Body of pancreas (tissue), 4 donors: ENCODE data around the gene NQO2. TPM values are rescaled to one million over a fixed set of nuclear protein-coding genes. Genes with fewer than 3 reads are reported as not detected.

ENCODE experiments used
- ATAC-seq: fragments of 150-250 bp; one replicate; pipeline ENCODE4 v1.9.1; 2016
- DNase-seq, 4 donors: peaks; one replicate each; pipeline ENCODE4 v3.0.0-alpha.2; 2019
- H3K27ac ChIP-seq, 4 donors: fragments of 200-600 bp; sonication (generic); 1 replicate in 3 of 4; 2 replicates in 1 of 4; pipeline versions ENCODE4 v1.5.1 to v1.6.1; 2016 to 2019; ENCODE audit warnings: mild to moderate bottlenecking in 1 of 4, mixed read lengths in 1 of 4, moderate library complexity in 1 of 4
- H3K27me3 ChIP-seq, 2 donors: fragments of 200-600 bp; sonication (generic); one replicate each; pipeline ENCODE4 v1.6.0; 2016; ENCODE audit warnings: mild to moderate bottlenecking in 1 of 2
- H3K36me3 ChIP-seq, 2 donors: fragments of 200-600 bp; sonication (generic); replicated peaks in 1 of 2; 2 replicates each; pipeline ENCODE4 v1.5.1; 2016; ENCODE audit warnings: low read depth in 2 of 2; ENCODE audit not compliant: insufficient read depth in 1 of 2
- H3K4me1 ChIP-seq: fragments of 200-600 bp; sonication (generic); one replicate; pipeline ENCODE4 v1.6.0; 2016
- H3K4me3 ChIP-seq, 2 donors: fragments of 200-600 bp; sonication (generic); 1 replicate in 1 of 2; 2 replicates in 1 of 2; pipeline ENCODE4 v1.5.1; 2016 to 2019
- H3K9me3 ChIP-seq, 3 donors: fragments of 200-600 bp; sonication (generic); 1 replicate in 2 of 3; 2 replicates in 1 of 3; pipeline ENCODE4 v1.5.1; 2016
- POLR2A ChIP-seq, 3 donors: fragments of 450-650 bp; IDR thresholded peaks; one replicate each; pipeline ENCODE4 v1.6.1; 2016; ENCODE audit warnings: antibody characterized with exemption in 3 of 3, mild to moderate bottlenecking in 2 of 3
- whole genome bisulfite sequencing, 2 donors: methylation state at CpG; one replicate each; pipeline ENCODE4 v1.1.5; 2017; 5-methylcytosine and 5-hydroxymethylcytosine counted together
- intact Hi-C: fragments of 100-400 bp; cut with DNase I; formaldehyde crosslinking; loops from one replicate; pipeline ENCODE4 v1.15.1; 2023
- total RNA-seq, 2 donors: library from RNA; depleted of rRNA; stranded (reverse); fragments of >200 nt; gene quantifications; one replicate each; pipeline ENCODE4 v1.1.0, GENCODE V29; 2016
- TF ChIP-seq, protein P1 (sequence below), 7 experiments: fragments of 450-650 bp in 4 of 7; fragments of 200-600 bp in 3 of 7; sonication (generic) in 3 of 7; IDR thresholded peaks; one replicate each; pipeline ENCODE4 v1.5.1; 2016 to 2019; ENCODE audit warnings: antibody characterized with exemption in 7 of 7

The NQO2 gene
- total RNA-seq, 2 donors from 2014 or later, result 7.3 to 17.1 TPM

DNA sequence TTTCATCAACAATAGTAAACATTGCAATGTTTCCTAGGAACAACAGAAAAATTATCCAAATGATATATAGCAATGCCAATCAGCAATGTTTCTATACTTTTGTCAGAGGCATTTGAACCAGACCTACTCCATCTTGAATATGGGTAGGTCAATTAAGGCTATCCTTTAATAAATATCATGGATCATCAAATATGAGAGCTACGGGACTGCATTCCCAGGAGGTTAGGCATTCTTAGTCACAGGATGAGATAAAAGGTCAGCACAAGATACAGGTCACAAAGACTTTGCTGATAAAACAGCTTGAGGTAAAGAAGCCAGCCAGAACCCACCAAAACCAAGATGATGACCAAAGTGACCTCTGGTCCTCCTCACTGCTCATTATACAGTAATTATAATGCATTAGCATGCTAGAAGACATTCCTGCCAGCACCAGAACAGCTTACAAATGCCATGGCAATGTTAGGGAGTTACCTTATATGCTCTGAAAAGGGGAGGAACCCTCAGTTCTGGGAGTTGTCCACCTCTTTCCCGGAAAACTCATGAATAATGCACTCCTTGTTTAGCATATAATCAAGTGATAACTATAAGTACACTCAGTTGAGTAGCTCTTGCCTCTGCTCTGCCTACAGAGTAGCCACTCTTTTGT lies 19.8 kb upstream of the NQO2 start:
- intact Hi-C loops, result loop anchor here (5.0 kb wide), 1 partner anchor 33 kb away; no protein-coding TSS in a partner anchor
- no peak overlapping the region for H3K27ac ChIP-seq
- ATAC-seq, result peak; percentile 27
- DNase-seq, result no peak
- H3K4me1 ChIP-seq, result no peaks in the 10 kb centered on the region
- no peaks in the 10 kb centered on the region for H3K9me3 ChIP-seq
- H3K27me3 ChIP-seq, result no peaks in the 10 kb centered on the region
- TF ChIP-seq, protein P1, sequence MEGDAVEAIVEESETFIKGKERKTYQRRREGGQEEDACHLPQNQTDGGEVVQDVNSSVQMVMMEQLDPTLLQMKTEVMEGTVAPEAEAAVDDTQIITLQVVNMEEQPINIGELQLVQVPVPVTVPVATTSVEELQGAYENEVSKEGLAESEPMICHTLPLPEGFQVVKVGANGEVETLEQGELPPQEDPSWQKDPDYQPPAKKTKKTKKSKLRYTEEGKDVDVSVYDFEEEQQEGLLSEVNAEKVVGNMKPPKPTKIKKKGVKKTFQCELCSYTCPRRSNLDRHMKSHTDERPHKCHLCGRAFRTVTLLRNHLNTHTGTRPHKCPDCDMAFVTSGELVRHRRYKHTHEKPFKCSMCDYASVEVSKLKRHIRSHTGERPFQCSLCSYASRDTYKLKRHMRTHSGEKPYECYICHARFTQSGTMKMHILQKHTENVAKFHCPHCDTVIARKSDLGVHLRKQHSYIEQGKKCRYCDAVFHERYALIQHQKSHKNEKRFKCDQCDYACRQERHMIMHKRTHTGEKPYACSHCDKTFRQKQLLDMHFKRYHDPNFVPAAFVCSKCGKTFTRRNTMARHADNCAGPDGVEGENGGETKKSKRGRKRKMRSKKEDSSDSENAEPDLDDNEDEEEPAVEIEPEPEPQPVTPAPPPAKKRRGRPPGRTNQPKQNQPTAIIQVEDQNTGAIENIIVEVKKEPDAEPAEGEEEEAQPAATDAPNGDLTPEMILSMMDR (IDR thresholded peaks at IDR 0.05), result no peak
- TF ChIP-seq POLR2A (IDR thresholded peaks at IDR 0.05), result no peak
- H3K36me3 ChIP-seq, result no peaks in the 10 kb centered on the region
- H3K4me3 ChIP-seq, result no peak overlapping the region
- WGBS, 2 donors, result 35 to 36% methylated on average over 2 of the region's 2 CpGs

DNA sequence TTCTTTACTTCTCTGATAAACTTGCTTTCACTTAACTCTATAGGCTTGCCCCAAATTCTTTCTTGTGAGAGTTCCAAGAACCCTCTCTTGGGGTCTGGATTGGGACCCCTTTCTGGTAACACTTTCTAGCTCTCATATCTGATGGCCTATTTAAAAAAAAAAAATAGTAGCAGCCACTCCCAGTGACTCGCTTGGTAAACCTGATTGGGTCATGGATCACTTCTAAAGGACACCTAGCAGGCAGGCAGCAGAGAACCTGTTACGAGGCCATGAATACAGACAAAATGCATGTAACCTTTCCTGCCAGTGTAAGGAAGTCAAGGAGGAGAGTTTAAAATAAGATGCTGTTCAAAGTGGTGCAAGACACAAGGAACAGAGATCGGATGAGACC lies 19.2 kb upstream of the NQO2 start:
- no peak for DNase-seq
- no peak overlapping the region for H3K4me3 ChIP-seq
- no peaks in the 10 kb centered on the region for H3K9me3 ChIP-seq
- 88% methylated on average over 3 of the region's 3 CpGs for WGBS, 2 donors
- no peaks in the 10 kb centered on the region for H3K36me3 ChIP-seq
- peak; percentile 28 for ATAC-seq
- TF ChIP-seq, protein P1 (IDR thresholded peaks at IDR 0.05), result no peak
- no peak for TF ChIP-seq POLR2A (IDR thresholded peaks at IDR 0.05)
- H3K27me3 ChIP-seq, result no peaks in the 10 kb centered on the region
- no peaks in the 10 kb centered on the region for H3K4me1 ChIP-seq
- intact Hi-C loops, result loop anchor here (5.0 kb wide), 1 partner anchor 33 kb away; no protein-coding TSS in a partner anchor
- H3K27ac ChIP-seq, result peak overlapping the region in 1 of 4 donors; percentile 49

- Histone ChIP-seq H3K27me3 (no peaks in the 10 kb centered on the region), H3K27ac (no peak overlapping the region), H3K9me3 (no peaks in the 10 kb centered on the region), H3K36me3 (no peaks in the 10 kb centered on the region), H3K4me1 (peaks cover 9% of the 10 kb centered on the region), H3K4me3 (no peak overlapping the region)
- WGBS, 2 donors, result 73 to 79% methylated on average over 4 of the region's 4 CpGs
- TF ChIP-seq, protein P1 (IDR thresholded peaks at IDR 0.05), result no peak
- no peak for TF ChIP-seq POLR2A (IDR thresholded peaks at IDR 0.05)
- intact Hi-C loops, result loop anchor here (5.0 kb wide), 1 partner anchor 35 kb away; no protein-coding TSS in a partner anchor
- DNase-seq (no peak), ATAC-seq (no peak)
Observed at GRCh38 chr6:2982426-2983117, 17.1 kb upstream of the NQO2 start.

DNA sequence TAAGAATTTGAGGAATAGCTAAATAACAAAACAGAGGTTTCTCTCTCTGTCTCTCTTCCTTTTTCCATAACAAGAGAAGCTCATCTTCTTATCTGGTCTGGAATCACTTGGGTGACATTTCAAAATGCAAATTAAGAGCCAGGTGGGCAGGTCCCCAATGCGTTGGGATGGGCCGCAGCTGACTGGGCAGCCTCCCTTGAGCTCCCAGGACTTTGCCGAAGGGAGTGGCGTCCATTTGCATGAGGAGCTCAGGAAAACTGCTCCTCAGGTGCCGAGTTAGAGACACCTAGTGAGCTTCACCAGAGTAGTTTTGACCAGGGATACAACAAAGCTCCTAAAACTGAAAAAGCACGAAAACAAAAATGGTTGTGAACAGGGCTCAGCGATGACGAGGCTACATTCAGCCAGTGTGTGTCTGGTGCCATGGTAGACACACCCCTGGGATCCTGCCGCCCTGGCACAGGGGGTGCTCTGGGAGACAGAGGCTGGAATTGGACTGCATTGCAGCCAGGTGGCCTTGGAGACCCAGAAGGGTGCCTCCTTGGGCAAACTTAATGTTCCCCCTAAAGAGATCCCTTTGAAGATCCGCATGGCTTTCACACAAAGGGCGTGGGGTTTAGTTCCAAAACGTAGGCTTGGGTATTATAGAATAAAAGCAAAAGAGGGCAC lies 14.8 kb upstream of the NQO2 start:
- no peak overlapping the region for H3K27ac ChIP-seq
- no peak for DNase-seq
- no peak overlapping the region for H3K4me3 ChIP-seq
- intact Hi-C loops, result loop anchor here (5.0 kb wide), 1 partner anchor 38 kb away; no protein-coding TSS in a partner anchor
- H3K36me3 ChIP-seq, result no peaks in the 10 kb centered on the region
- ATAC-seq, result no peak
- WGBS, 2 donors, result 84 to 86% methylated on average over 12 of the region's 12 CpGs
- no peak for TF ChIP-seq POLR2A (IDR thresholded peaks at IDR 0.05)
- TF ChIP-seq, protein P1 (IDR thresholded peaks at IDR 0.05), result no peak
- no peaks in the 10 kb centered on the region for H3K27me3 ChIP-seq
- H3K9me3 ChIP-seq, result no peaks in the 10 kb centered on the region
- peaks cover 17% of the 10 kb centered on the region for H3K4me1 ChIP-seq
